GM23338 (cell line): Measurements from ENCODE around the gene MT2A. TPM values are rescaled to one million over a fixed set of nuclear protein-coding genes. Genes with fewer than 3 reads are reported as not detected.

Source experiments
- ATAC-seq: fragments of 200-7000 bp; cut with Tn5 transposase; 3 replicates; pipeline ENCODE4 v1.9.1; 2020
- DNase-seq: peaks from one replicate; pipeline ENCODE4 v3.0.0-alpha.2; 2015; ENCODE audit warnings: low spot score
- H2AFZ ChIP-seq: fragments of 200-600 bp; sonication (generic); 2 replicates; pipeline ENCODE4 v1.8.0; 2016; ENCODE audit warnings: antibody characterized with exemption, mild to moderate bottlenecking, moderate library complexity
- H3F3A ChIP-seq: fragments of 200-600 bp; sonication (generic); replicated peaks from 2 replicates; pipeline ENCODE4 v1.8.0; 2017; ENCODE audit warnings: antibody characterized with exemption, mixed run types, low read depth
- H3K27ac ChIP-seq: fragments of 200-600 bp; sonication (generic); 2 replicates; pipeline ENCODE4 v1.6.1; 2016; ENCODE audit warnings: low read depth
- H3K27me3 ChIP-seq: fragments of 200-600 bp; sonication (generic); 2 replicates; pipeline ENCODE4 v1.8.0; 2016; ENCODE audit warnings: mild to moderate bottlenecking, mixed run types, moderate library complexity; ENCODE audit not compliant: insufficient read depth
- H3K36me3 ChIP-seq: fragments of 200-600 bp; sonication (generic); 2 replicates; pipeline ENCODE4 v1.8.0; 2016; ENCODE audit warnings: mild to moderate bottlenecking; ENCODE audit not compliant: insufficient read depth
- H3K4me1 ChIP-seq: fragments of 200-600 bp; sonication (generic); 2 replicates; pipeline ENCODE4 v1.8.0; 2016; ENCODE audit warnings: mild to moderate bottlenecking, moderate library complexity; ENCODE audit not compliant: insufficient read depth
- H3K4me2 ChIP-seq: fragments of 200-600 bp; sonication (generic); 2 replicates; pipeline ENCODE4 v1.7.1; 2017; ENCODE audit warnings: mixed run types
- H3K4me3 ChIP-seq: fragments of 200-600 bp; sonication (generic); 2 replicates; pipeline ENCODE4 v1.6.1; 2016; ENCODE audit warnings: mixed run types
- H3K79me2 ChIP-seq: fragments of 200-600 bp; sonication (generic); replicated peaks from 2 replicates; pipeline ENCODE4 v1.8.0; 2017; ENCODE audit warnings: mild to moderate bottlenecking; ENCODE audit not compliant: insufficient read depth
- H3K9me2 ChIP-seq: fragments of 200-600 bp; sonication (generic); 2 replicates; pipeline ENCODE4 v1.8.0; 2017; ENCODE audit not compliant: insufficient read depth
- H4K20me1 ChIP-seq: fragments of 200-600 bp; sonication (generic); replicated peaks from 2 replicates; pipeline ENCODE4 v1.8.0; 2017; ENCODE audit warnings: mild to moderate bottlenecking; ENCODE audit not compliant: insufficient read depth
- H3K27ac Mint-ChIP-seq: 2 replicates; pipeline ENCODE4 v1.8.0; 2020; ENCODE audit warnings: inconsistent platforms, mild to moderate bottlenecking, moderate library complexity, mixed read lengths
- H3K27me3 Mint-ChIP-seq: 3 replicates; pipeline ENCODE4 v1.8.0; 2022; ENCODE audit warnings: low read depth, mild to moderate bottlenecking, moderate library complexity, mixed read lengths, inconsistent platforms; ENCODE audit not compliant: insufficient read depth, poor library complexity
- H3K36me3 Mint-ChIP-seq: 3 replicates; pipeline ENCODE4 v1.8.0; 2021; ENCODE audit warnings: low read depth, mild to moderate bottlenecking, inconsistent platforms, moderate library complexity, mixed read lengths
- H3K4me1 Mint-ChIP-seq: 3 replicates; pipeline ENCODE4 v1.8.0; 2020; ENCODE audit warnings: mild to moderate bottlenecking, inconsistent platforms, mixed read lengths
- H3K4me3 Mint-ChIP-seq: 3 replicates; pipeline ENCODE4 v1.8.0; 2021; ENCODE audit warnings: moderate library complexity, mild to moderate bottlenecking, inconsistent platforms, mixed read lengths
- H3K9me3 Mint-ChIP-seq: 3 replicates; pipeline ENCODE4 v1.8.0; 2020; ENCODE audit warnings: moderate library complexity, mild to moderate bottlenecking, inconsistent platforms, mixed read lengths
- CREB1 ChIP-seq: fragments of 250-450 bp; sonication (Bioruptor Pico); IDR thresholded peaks from 2 replicates; pipeline ENCODE4 v1.5.0; 2020; ENCODE audit warnings: low read depth, mild to moderate bottlenecking, moderate library complexity
- CTCF ChIP-seq, 2 experiments: fragments of 200-600 bp in 1 of 2; sonication (generic) in 1 of 2; conservative IDR thresholded peaks; 2 replicates each; pipeline versions ENCODE4 v1.5.1 to v1.6.1; 2016 to 2017; ENCODE audit warnings: antibody characterized with exemption in 2 of 2, low read depth in 2 of 2, mild to moderate bottlenecking in 2 of 2, moderate library complexity in 1 of 2
- EZH2phosphoT487 ChIP-seq: fragments of 200-600 bp; sonication (generic); IDR thresholded peaks from one replicate; pipeline ENCODE4 v1.8.1; 2018; ENCODE audit warnings: antibody characterized with exemption; ENCODE audit not compliant: unreplicated experiment
- JUNB ChIP-seq: IDR thresholded peaks from one replicate; pipeline ENCODE4 v1.6.1; 2016; ENCODE audit warnings: antibody characterized with exemption; ENCODE audit not compliant: unreplicated experiment
- NANOG ChIP-seq: IDR thresholded peaks from 2 replicates; pipeline ENCODE4 v1.6.1; 2016; ENCODE audit warnings: antibody characterized with exemption, borderline replicate concordance
- POLR2AphosphoS5 ChIP-seq: IDR thresholded peaks from 2 replicates; pipeline ENCODE4 v1.6.1; 2016; ENCODE audit warnings: antibody characterized with exemption, low read depth
- STAT1 ChIP-seq: IDR thresholded peaks from one replicate; pipeline ENCODE4 v1.6.1; 2016; ENCODE audit warnings: antibody characterized with exemption; ENCODE audit not compliant: unreplicated experiment
- ZNF114 ChIP-seq: fragments of 250-450 bp; sonication (Bioruptor Pico); IDR thresholded peaks from 2 replicates; pipeline ENCODE4 v1.5.0; 2020; ENCODE audit warnings: mild to moderate bottlenecking, moderate library complexity
- ZNF331 ChIP-seq: fragments of 250-450 bp; sonication (Bioruptor Pico); IDR thresholded peaks from 2 replicates; pipeline ENCODE4 v1.5.0; 2020; ENCODE audit warnings: low read depth, mild to moderate bottlenecking, moderate library complexity
- ZNF462 ChIP-seq: fragments of 250-450 bp; sonication (Bioruptor Pico); IDR thresholded peaks from 2 replicates; pipeline ENCODE4 v1.5.0; 2020; ENCODE audit warnings: mild to moderate bottlenecking, moderate library complexity
- polyA plus RNA-seq: library from polyadenylated mRNA; unstranded; fragments of >200 nt; fragmentation: Nextera tagmentation; extraction: Ambion mirVana; gene quantifications from 2 replicates; pipeline ENCODE4 v1.2.1, GENCODE V29; 2016
- total RNA-seq: library from RNA; depleted of rRNA; stranded (reverse); fragments of >200 nt; shearing (Covaris generic); gene quantifications from 2 replicates; pipeline ENCODE4 v1.2.3, GENCODE V29; 2014
- TF ChIP-seq, protein P1 (sequence below): IDR thresholded peaks from 2 replicates; pipeline ENCODE4 v1.6.1; 2016; ENCODE audit warnings: antibody characterized with exemption
- TF ChIP-seq, protein P2 (sequence below): IDR thresholded peaks from one replicate; pipeline ENCODE4 v1.6.1; 2018; ENCODE audit warnings: antibody characterized with exemption; ENCODE audit not compliant: unreplicated experiment

The MT2A gene
- total and polyA plus RNA-seq, 2 experiments from 2014 or later = 13.9 to 243 TPM

- no peak for TF ChIP-seq CTCF (conservative IDR thresholded peaks at IDR 0.05; ENCODE audit: low read depth in 2 of 2)
These were observed 44.2 kb downstream of the MT2A start (continued) for GRCh38 chr16:56652600-56652999.

GRCh38 chr16:56653218-56653617 is 44.8 kb downstream of the MT2A start:
- Mint-ChIP-seq H3K36me3 (no peaks in the 10 kb centered on the region), H3K4me1 (peaks cover 4% of the 10 kb centered on the region; the same call in 2 of the 3 replicates), H3K27ac (no peak overlapping the region), H3K9me3 (no peaks in the 10 kb centered on the region), H3K4me3 (no peak overlapping the region), H3K27me3 (peaks cover 47% of the 10 kb centered on the region)
- peaks cover 55% of the 10 kb centered on the region for H3K27me3 ChIP-seq
- no peaks in the 10 kb centered on the region for H3F3A ChIP-seq
- no peaks in the 10 kb centered on the region for H4K20me1 ChIP-seq
- no peaks in the 10 kb centered on the region for H3K9me2 ChIP-seq
- H3K4me1 ChIP-seq = peaks cover 3% of the 10 kb centered on the region
- DNase-seq (no peak), ATAC-seq (no peak)
- no peak overlapping the region for H2AFZ ChIP-seq
- no peaks in the 10 kb centered on the region; the same call in 1 of the 2 replicates for H3K36me3 ChIP-seq
- H3K4me3 ChIP-seq = no peak overlapping the region
- TF ChIP-seq ZNF114 (CRISPR knock-in tag) (no peak), EZH2phosphoT487 (no peak), ZNF331 (CRISPR knock-in tag) (no peak), POLR2AphosphoS5 (no peak), STAT1 (no peak), JUNB (no peak), NANOG (no peak), CREB1 (CRISPR knock-in tag) (no peak), ZNF462 (no peak)
- TF ChIP-seq, protein P1, sequence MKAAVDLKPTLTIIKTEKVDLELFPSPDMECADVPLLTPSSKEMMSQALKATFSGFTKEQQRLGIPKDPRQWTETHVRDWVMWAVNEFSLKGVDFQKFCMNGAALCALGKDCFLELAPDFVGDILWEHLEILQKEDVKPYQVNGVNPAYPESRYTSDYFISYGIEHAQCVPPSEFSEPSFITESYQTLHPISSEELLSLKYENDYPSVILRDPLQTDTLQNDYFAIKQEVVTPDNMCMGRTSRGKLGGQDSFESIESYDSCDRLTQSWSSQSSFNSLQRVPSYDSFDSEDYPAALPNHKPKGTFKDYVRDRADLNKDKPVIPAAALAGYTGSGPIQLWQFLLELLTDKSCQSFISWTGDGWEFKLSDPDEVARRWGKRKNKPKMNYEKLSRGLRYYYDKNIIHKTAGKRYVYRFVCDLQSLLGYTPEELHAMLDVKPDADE = no peak
- TF ChIP-seq, protein P2, sequence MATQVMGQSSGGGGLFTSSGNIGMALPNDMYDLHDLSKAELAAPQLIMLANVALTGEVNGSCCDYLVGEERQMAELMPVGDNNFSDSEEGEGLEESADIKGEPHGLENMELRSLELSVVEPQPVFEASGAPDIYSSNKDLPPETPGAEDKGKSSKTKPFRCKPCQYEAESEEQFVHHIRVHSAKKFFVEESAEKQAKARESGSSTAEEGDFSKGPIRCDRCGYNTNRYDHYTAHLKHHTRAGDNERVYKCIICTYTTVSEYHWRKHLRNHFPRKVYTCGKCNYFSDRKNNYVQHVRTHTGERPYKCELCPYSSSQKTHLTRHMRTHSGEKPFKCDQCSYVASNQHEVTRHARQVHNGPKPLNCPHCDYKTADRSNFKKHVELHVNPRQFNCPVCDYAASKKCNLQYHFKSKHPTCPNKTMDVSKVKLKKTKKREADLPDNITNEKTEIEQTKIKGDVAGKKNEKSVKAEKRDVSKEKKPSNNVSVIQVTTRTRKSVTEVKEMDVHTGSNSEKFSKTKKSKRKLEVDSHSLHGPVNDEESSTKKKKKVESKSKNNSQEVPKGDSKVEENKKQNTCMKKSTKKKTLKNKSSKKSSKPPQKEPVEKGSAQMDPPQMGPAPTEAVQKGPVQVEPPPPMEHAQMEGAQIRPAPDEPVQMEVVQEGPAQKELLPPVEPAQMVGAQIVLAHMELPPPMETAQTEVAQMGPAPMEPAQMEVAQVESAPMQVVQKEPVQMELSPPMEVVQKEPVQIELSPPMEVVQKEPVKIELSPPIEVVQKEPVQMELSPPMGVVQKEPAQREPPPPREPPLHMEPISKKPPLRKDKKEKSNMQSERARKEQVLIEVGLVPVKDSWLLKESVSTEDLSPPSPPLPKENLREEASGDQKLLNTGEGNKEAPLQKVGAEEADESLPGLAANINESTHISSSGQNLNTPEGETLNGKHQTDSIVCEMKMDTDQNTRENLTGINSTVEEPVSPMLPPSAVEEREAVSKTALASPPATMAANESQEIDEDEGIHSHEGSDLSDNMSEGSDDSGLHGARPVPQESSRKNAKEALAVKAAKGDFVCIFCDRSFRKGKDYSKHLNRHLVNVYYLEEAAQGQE = no peak
- H3K4me2 ChIP-seq = no peak overlapping the region
- H3K79me2 ChIP-seq = no peaks in the 10 kb centered on the region
- H3K27ac ChIP-seq = no peak overlapping the region
